Measurements from ENCODE around the gene HS3ST3B1. TPM values are rescaled to one million over a fixed set of nuclear protein-coding genes. Genes with fewer than 3 reads are reported as not detected.

The HS3ST3B1 gene
- total RNA-seq, 6 experiments from 2014 or later = 18.3 to 24.6 (median 22.3) TPM

DNA sequence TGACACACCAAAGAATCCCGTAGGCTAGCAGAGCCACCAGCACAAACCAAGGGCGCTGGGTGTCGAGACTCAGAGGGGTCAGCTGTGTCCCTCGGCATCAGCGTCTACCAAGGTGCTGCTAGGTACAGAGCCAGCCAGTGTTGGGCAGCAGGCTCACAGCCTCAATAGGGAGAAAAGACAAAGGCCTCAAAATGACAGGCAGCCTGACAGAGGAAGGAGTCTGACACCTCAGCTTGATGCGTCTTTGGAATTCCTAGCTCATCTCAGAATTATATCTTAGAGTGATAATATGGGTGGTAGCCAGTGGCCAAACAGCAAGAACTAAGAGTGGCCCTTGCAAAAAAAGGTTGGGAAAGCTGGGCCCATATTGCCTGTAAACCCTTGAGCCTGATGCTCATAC is 45.9 kb downstream of the HS3ST3B1 start:
- TF ChIP-seq, protein P1, sequence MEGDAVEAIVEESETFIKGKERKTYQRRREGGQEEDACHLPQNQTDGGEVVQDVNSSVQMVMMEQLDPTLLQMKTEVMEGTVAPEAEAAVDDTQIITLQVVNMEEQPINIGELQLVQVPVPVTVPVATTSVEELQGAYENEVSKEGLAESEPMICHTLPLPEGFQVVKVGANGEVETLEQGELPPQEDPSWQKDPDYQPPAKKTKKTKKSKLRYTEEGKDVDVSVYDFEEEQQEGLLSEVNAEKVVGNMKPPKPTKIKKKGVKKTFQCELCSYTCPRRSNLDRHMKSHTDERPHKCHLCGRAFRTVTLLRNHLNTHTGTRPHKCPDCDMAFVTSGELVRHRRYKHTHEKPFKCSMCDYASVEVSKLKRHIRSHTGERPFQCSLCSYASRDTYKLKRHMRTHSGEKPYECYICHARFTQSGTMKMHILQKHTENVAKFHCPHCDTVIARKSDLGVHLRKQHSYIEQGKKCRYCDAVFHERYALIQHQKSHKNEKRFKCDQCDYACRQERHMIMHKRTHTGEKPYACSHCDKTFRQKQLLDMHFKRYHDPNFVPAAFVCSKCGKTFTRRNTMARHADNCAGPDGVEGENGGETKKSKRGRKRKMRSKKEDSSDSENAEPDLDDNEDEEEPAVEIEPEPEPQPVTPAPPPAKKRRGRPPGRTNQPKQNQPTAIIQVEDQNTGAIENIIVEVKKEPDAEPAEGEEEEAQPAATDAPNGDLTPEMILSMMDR (IDR thresholded peaks at IDR 0.05) = no peak
- no peaks in the 10 kb centered on the region; the same call in 1 of the 2 replicates for H3K4me1 Mint-ChIP-seq (ENCODE audit: low read depth)
- no peak for DNase-seq
- no peaks in the 10 kb centered on the region for H3K9me3 Mint-ChIP-seq
- H3K4me3 Mint-ChIP-seq = no peak overlapping the region
- H3K27me3 Mint-ChIP-seq (ENCODE audit: insufficient read depth) = no peaks in the 10 kb centered on the region
- H3K27ac Mint-ChIP-seq = no peak overlapping the region
- H3K36me3 Mint-ChIP-seq (ENCODE audit: low read depth) = peaks cover 25% of the 10 kb centered on the region

DNA sequence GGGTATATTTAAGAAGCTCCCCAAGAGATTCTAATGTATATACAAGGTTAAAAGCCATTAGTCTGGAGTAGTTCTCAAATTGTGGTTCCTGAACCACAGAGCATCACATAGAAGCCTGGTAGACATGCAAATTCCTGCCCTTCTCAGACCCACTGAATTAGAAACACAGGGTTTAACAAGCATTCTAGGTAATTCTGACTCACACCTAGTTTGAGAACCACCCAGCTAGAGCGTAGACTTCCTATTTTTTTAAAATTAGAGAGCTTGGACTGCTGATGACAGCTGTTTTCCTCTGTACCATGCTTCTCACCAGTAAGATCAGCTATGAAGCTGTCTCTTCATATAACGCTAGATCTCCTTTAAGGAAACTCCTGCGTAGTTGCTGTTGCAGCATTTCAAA is 50.6 kb downstream of the HS3ST3B1 start:
- H3K9me3 Mint-ChIP-seq = no peaks in the 10 kb centered on the region
- H3K36me3 Mint-ChIP-seq (ENCODE audit: low read depth) = peaks cover 10% of the 10 kb centered on the region
- no peak for DNase-seq
- no peak overlapping the region for H3K4me3 Mint-ChIP-seq
- no peaks in the 10 kb centered on the region for H3K4me1 Mint-ChIP-seq (ENCODE audit: low read depth)
- H3K27me3 Mint-ChIP-seq (ENCODE audit: insufficient read depth) = no peaks in the 10 kb centered on the region; the same call in 1 of the 2 replicates
- TF ChIP-seq, protein P1 (IDR thresholded peaks at IDR 0.05) = no peak
- no peak overlapping the region for H3K27ac Mint-ChIP-seq

DNA sequence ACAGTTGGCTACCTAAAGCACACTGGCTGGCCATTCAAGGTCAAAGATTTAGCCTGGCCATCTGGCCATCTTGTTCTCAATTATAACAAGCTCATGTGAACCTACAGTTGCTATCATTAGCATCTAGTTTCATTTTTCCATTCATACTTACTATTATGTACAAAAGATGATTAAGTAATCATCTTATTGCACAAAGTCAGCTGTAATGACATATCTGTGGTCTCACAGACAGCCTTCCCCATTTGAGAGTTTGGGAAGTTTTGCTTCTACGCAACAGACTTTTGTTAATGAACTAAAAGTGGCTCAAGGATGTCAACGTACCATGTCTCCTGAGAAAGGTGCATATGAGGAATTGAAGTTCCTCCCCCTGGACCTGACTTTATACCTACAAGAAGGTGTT is 51.3 kb downstream of the HS3ST3B1 start:
- H3K4me3 Mint-ChIP-seq = no peak overlapping the region
- peaks cover 8% of the 10 kb centered on the region; the same call in 1 of the 2 replicates for H3K36me3 Mint-ChIP-seq (ENCODE audit: low read depth)
- DNase-seq = no peak
- no peak overlapping the region; the same call in 1 of the 2 replicates for H3K27ac Mint-ChIP-seq
- H3K27me3 Mint-ChIP-seq (ENCODE audit: insufficient read depth) = no peaks in the 10 kb centered on the region; the same call in 1 of the 2 replicates
- H3K4me1 Mint-ChIP-seq (ENCODE audit: low read depth) = no peaks in the 10 kb centered on the region
- TF ChIP-seq, protein P1 (IDR thresholded peaks at IDR 0.05) = no peak
- no peaks in the 10 kb centered on the region for H3K9me3 Mint-ChIP-seq

DNA sequence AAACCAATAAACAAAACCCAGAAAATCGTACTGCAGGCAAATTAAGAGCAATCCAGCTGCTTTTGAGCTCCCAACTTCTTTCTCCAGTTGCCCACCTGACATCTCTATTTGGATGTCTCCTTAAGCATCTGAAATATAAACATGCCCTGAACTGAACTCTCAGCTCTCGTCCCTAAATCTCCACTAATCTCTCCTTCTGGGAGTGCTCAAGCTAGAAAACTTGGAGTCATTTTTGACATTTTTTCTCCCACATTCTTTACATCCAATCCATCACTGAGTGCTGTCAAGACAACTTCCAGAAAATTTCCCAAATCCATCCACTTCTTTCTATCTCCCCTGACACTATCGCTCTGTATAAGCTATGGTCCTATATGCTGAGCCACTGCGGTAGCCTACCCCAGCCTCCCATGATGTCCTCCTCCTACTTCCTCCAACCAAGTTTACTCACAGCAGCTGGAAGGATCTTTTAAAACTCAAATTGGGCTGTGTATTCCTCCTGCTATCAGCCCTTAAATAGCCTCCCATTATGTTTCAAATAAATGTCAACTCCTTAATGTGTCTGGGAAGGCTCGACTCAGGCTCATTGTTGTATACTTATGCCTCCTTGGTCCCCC is 53.1 kb downstream of the HS3ST3B1 start:
- TF ChIP-seq, protein P1 (IDR thresholded peaks at IDR 0.05) = no peak
- no peaks in the 10 kb centered on the region for H3K9me3 Mint-ChIP-seq
- no peaks in the 10 kb centered on the region for H3K4me1 Mint-ChIP-seq (ENCODE audit: low read depth)
- no peak overlapping the region for H3K4me3 Mint-ChIP-seq
- H3K36me3 Mint-ChIP-seq (ENCODE audit: low read depth) = peaks cover 8% of the 10 kb centered on the region; the same call in 1 of the 2 replicates
- DNase-seq = no peak
- H3K27me3 Mint-ChIP-seq (ENCODE audit: insufficient read depth) = no peaks in the 10 kb centered on the region; the same call in 1 of the 2 replicates
- no peak overlapping the region for H3K27ac Mint-ChIP-seq

DNA sequence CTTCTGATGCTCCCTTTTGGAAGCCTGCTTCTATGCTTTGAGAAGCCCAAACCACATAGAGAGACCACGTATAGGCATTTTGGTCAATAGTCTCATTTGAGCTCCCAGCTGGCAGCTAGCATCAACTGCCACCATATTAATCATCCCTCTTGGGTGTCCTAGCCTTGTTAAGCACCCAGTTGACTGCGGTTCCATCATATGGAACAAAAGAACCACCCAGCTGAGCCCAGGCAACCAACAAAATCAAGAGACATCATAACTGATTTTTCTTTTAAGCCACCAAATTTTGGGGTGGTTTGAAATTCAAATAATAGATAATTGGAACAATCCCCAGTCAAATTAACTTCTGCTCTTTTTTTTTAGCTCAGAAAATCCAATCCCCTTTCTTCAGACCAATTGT is 53.9 kb downstream of the HS3ST3B1 start:
- Mint-ChIP-seq H3K9me3 (no peaks in the 10 kb centered on the region), H3K4me1 (ENCODE audit: low read depth) (peaks cover 8% of the 10 kb centered on the region), H3K27ac (no peak overlapping the region), H3K27me3 (ENCODE audit: insufficient read depth) (no peaks in the 10 kb centered on the region; the same call in 1 of the 2 replicates), H3K4me3 (no peak overlapping the region), H3K36me3 (ENCODE audit: low read depth) (peaks cover 6% of the 10 kb centered on the region; the same call in 1 of the 2 replicates)
- TF ChIP-seq, protein P1 (IDR thresholded peaks at IDR 0.05) = no peak
- DNase-seq = no peak
